Measurements from ENCODE around the gene BLMH. TPM values are rescaled to one million over a fixed set of nuclear protein-coding genes. Genes with fewer than 3 reads are reported as not detected.

BLMH gene
- total and polyA plus RNA-seq, 2 experiments from 2014 or later = 39.7 to 47.3 TPM

DNA sequence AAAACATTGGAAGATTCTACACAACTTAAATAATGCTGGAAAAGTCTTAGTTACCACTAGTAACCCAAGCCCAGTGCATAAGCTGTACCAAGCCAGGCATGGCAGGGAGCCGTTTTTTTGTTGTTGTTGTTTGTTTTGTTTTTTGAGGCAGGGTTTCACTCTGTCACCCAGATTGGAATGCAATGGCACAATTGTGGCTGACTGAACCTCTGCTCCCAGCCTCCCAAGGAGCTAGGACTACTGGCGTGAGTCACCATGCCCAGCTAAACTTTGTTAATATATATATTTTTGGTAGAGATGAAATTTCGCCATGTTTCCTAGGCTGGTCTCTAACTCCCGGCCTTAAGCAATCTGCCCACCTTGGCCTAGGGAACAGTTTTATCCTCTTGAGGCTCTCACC lies 42.7 kb upstream of the BLMH start:
- Histone ChIP-seq H3K36me3 (no peaks in the 10 kb centered on the region), H3K27me3 (peaks cover 2% of the 10 kb centered on the region), H3K4me3 (no peak overlapping the region), H3K27ac (no peak overlapping the region), H3K9me3 (ENCODE audit: low read depth) (no peaks in the 10 kb centered on the region), H3K4me1 (ENCODE audit: low read depth) (no peaks in the 10 kb centered on the region)
- no peak for DNase-seq (ENCODE audit: low read depth in 1 of 2, low spot score in 1 of 2)
- TF ChIP-seq, protein P1, sequence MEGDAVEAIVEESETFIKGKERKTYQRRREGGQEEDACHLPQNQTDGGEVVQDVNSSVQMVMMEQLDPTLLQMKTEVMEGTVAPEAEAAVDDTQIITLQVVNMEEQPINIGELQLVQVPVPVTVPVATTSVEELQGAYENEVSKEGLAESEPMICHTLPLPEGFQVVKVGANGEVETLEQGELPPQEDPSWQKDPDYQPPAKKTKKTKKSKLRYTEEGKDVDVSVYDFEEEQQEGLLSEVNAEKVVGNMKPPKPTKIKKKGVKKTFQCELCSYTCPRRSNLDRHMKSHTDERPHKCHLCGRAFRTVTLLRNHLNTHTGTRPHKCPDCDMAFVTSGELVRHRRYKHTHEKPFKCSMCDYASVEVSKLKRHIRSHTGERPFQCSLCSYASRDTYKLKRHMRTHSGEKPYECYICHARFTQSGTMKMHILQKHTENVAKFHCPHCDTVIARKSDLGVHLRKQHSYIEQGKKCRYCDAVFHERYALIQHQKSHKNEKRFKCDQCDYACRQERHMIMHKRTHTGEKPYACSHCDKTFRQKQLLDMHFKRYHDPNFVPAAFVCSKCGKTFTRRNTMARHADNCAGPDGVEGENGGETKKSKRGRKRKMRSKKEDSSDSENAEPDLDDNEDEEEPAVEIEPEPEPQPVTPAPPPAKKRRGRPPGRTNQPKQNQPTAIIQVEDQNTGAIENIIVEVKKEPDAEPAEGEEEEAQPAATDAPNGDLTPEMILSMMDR (IDR thresholded peaks at IDR 0.05; ENCODE audit: low read depth, low read length) = no peak

GRCh38 chr17:30333503-30334360 lies 42.0 kb upstream of the BLMH start, which contains the start of gene TMIGD1:
Gene TMIGD1, minus strand, starts transcription at chr17:30334057. Its CDS starts 1,924 bp downstream, at chr17:30332133.
- Histone ChIP-seq H3K36me3 (no peaks in the 10 kb centered on the region), H3K27ac (no peak within 1 kb of the TSS), H3K27me3 (peaks cover 5% of the 10 kb centered on the region), H3K4me1 (ENCODE audit: low read depth) (no peaks in the 10 kb centered on the region), H3K4me3 (no peak within 1 kb of the TSS), H3K9me3 (ENCODE audit: low read depth) (no peaks in the 10 kb centered on the region)
- no peak for DNase-seq (ENCODE audit: low read depth in 1 of 2, low spot score in 1 of 2)
- TF ChIP-seq, protein P1 (IDR thresholded peaks at IDR 0.05; ENCODE audit: low read depth, low read length) = no peak

- no peaks in the 10 kb centered on the region for H3K36me3 ChIP-seq
- H3K27ac ChIP-seq = no peak overlapping the region
- H3K27me3 ChIP-seq = peaks cover 5% of the 10 kb centered on the region
- peak in 1 of 2 donors; percentile 45 for DNase-seq (ENCODE audit: low read depth in 1 of 2, low spot score in 1 of 2)
- TF ChIP-seq, protein P1 (IDR thresholded peaks at IDR 0.05; ENCODE audit: low read depth, low read length) = no peak
- H3K9me3 ChIP-seq (ENCODE audit: low read depth) = no peaks in the 10 kb centered on the region
- H3K4me1 ChIP-seq (ENCODE audit: low read depth) = no peaks in the 10 kb centered on the region
- no peak overlapping the region for H3K4me3 ChIP-seq
Observed at GRCh38 chr17:30332057-30332542, 40.4 kb upstream of the BLMH start.

- no peaks in the 10 kb centered on the region for H3K36me3 ChIP-seq
- no peaks in the 10 kb centered on the region for H3K4me1 ChIP-seq (ENCODE audit: low read depth)
- H3K4me3 ChIP-seq = no peak overlapping the region
- no peak overlapping the region for H3K27ac ChIP-seq
- no peak for DNase-seq (ENCODE audit: low read depth in 1 of 2, low spot score in 1 of 2)
- no peaks in the 10 kb centered on the region for H3K9me3 ChIP-seq (ENCODE audit: low read depth)
- H3K27me3 ChIP-seq = peaks cover 7% of the 10 kb centered on the region
- TF ChIP-seq, protein P1 (IDR thresholded peaks at IDR 0.05; ENCODE audit: low read depth, low read length) = no peak
Observed at GRCh38 chr17:30326809-30327208, 35.1 kb upstream of the BLMH start.

DNA sequence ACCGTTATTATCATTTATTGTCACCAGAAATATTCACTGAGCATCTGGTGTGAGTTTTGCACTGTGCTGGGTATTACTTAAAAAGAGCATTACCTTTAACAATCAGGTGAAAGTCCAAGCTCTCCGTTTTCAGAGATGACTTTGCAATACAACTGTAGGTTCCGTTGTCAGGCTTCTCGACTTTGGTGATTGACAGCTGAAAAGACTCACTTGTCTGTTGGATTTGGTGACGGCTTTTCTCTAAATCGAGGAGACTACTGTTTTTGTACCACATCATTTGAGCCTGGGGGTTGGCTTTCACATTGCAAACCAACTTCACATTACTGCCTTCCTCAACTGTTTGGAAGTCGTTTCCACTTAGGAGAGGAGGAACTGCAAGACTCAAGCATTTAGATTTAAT lies 33.0 kb upstream of the BLMH start:
- no peaks in the 10 kb centered on the region for H3K36me3 ChIP-seq
- no peaks in the 10 kb centered on the region for H3K4me1 ChIP-seq (ENCODE audit: low read depth)
- TF ChIP-seq, protein P1 (IDR thresholded peaks at IDR 0.05; ENCODE audit: low read depth, low read length) = no peak
- H3K27ac ChIP-seq = no peak overlapping the region
- DNase-seq (ENCODE audit: low read depth in 1 of 2, low spot score in 1 of 2) = no peak
- no peak overlapping the region for H3K4me3 ChIP-seq
- H3K27me3 ChIP-seq = peaks cover 7% of the 10 kb centered on the region
- no peaks in the 10 kb centered on the region for H3K9me3 ChIP-seq (ENCODE audit: low read depth)
